ENCODE measurements around the gene SH3BP1. TPM values are rescaled to one million over a fixed set of nuclear protein-coding genes. Genes with fewer than 3 reads are reported as not detected.

SH3BP1 gene
- total RNA-seq, 1 donor from 2014 or later, result 88.4 TPM

DNA sequence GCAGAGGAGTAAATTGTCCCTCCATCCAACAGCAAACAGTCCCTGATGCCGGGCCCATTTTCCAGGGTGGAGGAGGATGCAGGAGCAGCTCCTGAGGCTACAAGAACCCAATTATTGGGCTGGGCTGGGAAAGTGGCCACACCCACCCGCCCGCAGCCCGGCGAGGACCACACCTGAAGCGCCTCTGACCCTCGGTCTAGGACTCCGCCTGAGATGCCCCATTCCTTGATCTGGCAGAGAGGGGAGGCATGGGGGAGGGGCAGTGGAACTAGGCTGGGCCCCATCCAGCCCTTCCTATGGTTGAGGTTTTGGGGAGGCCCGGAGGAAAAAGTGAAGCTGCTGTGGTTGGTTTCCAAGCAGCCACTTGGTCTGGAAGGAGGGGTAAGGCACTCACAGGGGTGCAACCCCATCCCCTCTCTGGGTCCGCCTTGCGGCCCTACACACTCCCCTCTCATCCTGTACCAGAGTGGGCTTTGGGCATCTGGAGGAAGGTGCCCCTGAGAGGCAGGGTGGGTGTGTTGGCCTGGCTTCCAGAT lies 33.5 kb downstream of the SH3BP1 start:
- no peak overlapping the region for H3K27ac Mint-ChIP-seq
- TF ChIP-seq, protein P1, sequence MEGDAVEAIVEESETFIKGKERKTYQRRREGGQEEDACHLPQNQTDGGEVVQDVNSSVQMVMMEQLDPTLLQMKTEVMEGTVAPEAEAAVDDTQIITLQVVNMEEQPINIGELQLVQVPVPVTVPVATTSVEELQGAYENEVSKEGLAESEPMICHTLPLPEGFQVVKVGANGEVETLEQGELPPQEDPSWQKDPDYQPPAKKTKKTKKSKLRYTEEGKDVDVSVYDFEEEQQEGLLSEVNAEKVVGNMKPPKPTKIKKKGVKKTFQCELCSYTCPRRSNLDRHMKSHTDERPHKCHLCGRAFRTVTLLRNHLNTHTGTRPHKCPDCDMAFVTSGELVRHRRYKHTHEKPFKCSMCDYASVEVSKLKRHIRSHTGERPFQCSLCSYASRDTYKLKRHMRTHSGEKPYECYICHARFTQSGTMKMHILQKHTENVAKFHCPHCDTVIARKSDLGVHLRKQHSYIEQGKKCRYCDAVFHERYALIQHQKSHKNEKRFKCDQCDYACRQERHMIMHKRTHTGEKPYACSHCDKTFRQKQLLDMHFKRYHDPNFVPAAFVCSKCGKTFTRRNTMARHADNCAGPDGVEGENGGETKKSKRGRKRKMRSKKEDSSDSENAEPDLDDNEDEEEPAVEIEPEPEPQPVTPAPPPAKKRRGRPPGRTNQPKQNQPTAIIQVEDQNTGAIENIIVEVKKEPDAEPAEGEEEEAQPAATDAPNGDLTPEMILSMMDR (IDR thresholded peaks at IDR 0.05), result no peak
- H3K36me3 Mint-ChIP-seq (ENCODE audit: low read depth), result peaks cover 6% of the 10 kb centered on the region
- DNase-seq (no peak), ATAC-seq (ENCODE audit: low read depth) (no peak)
- H3K9me3 Mint-ChIP-seq, result no peaks in the 10 kb centered on the region
- POLR2A ChIA-PET, result interaction anchor here (1.0 to 9.7 kb wide), 3 partner anchors 12 to 30 kb away, joined by 4 to 181 read pairs (median 9); partner anchors contain the start of genes NOL12 and PDXP
- intact Hi-C loops (cut with micrococcal nuclease), result no loop called here
- CTCF ChIA-PET, result interaction anchor here (1.5 kb wide), 1 partner anchor 10 kb away, joined by 4 read pairs; no protein-coding TSS in a partner anchor
- no peaks in the 10 kb centered on the region for H3K27me3 Mint-ChIP-seq
- H3K4me1 Mint-ChIP-seq, result peaks cover 54% of the 10 kb centered on the region
- no peak overlapping the region for H3K4me3 Mint-ChIP-seq

DNA sequence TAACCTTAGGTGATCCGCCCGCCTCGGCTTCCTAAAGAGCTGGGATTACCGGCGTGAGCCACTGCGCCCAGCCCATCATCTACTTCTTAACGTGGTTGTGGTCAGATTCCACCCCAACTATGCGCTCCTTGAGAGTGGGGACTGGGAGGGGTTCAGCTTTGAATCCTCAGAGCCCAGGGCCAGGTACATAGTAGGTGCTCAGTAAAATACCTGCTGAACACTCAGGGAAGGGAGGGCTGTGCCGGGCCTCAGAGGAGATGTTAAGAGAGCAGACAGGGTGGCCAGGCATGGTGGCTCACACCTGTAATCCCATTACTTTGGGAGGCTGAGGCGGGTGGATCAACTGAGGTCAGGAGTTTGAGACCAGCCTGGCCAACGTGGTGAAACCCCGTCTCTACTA lies 34.8 kb downstream of the SH3BP1 start:
- H3K4me1 Mint-ChIP-seq, result peaks cover 58% of the 10 kb centered on the region
- H3K4me3 Mint-ChIP-seq, result peak overlapping the region; percentile 16
- ChIA-PET CTCF (interaction anchor here (1.9 to 5.0 kb wide), 4 partner anchors 13 to 66 kb away, joined by 8 to 46 read pairs (median 18); partner anchors contain the start of genes GGA1 and PDXP), POLR2A (interaction anchor here (0.7 to 9.7 kb wide), 7 partner anchors 13 to 188 kb away, joined by 3 to 181 read pairs (median 54); partner anchors contain the start of genes GGA1 and PDXP)
- TF ChIP-seq, protein P1 (IDR thresholded peaks at IDR 0.05), result no peak
- H3K36me3 Mint-ChIP-seq (ENCODE audit: low read depth), result peaks cover 6% of the 10 kb centered on the region
- intact Hi-C loops (cut with micrococcal nuclease), result no loop called here
- DNase-seq (no peak), ATAC-seq (ENCODE audit: low read depth) (no peak)
- H3K9me3 Mint-ChIP-seq, result no peaks in the 10 kb centered on the region
- H3K27ac Mint-ChIP-seq, result peak overlapping the region; percentile 50
- no peaks in the 10 kb centered on the region for H3K27me3 Mint-ChIP-seq

DNA sequence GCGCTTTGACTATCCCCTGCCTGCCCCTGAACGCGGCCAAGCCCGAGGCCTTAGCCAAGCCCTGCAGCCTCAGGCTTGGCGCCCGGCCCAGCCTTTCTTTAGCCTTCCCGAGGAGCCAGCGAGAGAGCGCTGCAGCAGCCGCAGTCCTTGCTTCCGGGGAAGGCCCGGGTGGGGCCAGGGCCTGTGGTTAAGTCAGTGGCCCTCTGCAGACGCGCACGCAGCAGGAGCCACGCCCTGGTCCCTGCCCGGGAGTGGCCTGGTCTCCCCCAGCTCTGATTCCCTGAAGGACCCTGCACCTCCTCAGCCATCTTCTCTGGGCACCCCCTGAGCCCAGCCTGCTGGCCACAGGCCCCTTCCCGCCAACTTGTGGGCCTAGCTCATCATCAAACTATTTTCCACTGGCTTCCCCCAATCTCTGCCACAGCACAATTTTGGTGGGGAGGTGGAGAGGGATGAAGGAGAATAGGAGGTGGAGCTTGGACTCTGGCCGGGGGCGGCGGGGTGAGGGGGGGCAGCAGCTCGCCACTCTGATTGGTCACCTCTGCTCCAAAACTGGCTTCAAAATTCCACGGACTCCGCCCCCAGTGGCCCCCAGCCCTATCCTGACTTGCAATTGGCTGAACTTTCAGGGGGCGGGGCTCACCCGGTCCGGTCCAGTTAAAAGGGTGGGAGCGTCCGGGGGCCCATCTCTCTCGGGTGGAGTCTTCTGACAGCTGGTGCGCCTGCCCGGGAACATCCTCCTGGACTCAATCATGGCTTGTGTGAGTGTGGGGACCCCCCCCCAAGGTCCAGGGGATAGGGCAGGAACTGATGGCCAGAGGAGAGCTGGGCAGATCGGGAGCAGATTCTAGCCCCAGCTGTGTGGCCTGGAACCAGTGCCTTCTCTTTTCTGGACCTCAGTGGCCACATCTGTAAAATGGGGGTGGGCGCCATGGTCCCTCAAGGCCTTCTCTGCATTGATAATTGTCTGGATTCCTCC lies 35.8 kb downstream of the SH3BP1 start, which contains the start of gene LGALS1:
Gene LGALS1, plus strand, starts transcription at position 686 of the 979 bp plus-strand sequence. Its CDS starts 67 bp downstream, at position 753.
- intact Hi-C loops (cut with micrococcal nuclease), result no loop called here
- CTCF ChIA-PET, result interaction anchor here (1.1 to 5.0 kb wide), 6 partner anchors 11 to 67 kb away, joined by 5 to 46 read pairs (median 9); partner anchors contain the start of genes GGA1, NOL12 and PDXP
- POLR2A ChIA-PET, result interaction anchor here (0.6 to 9.7 kb wide), 13 partner anchors 8 to 1297 kb away, joined by 3 to 181 read pairs (median 8); partner anchors contain the start of genes GGA1, NOL12, PDXP and SH3BP1
- Mint-ChIP-seq H3K27ac (peak within 1 kb of the TSS; percentile 91), H3K36me3 (ENCODE audit: low read depth) (peaks cover 8% of the 10 kb centered on the region), H3K9me3 (no peaks in the 10 kb centered on the region), H3K27me3 (no peaks in the 10 kb centered on the region), H3K4me3 (peak within 1 kb of the TSS; percentile 84), H3K4me1 (peaks cover 62% of the 10 kb centered on the region)
- ATAC-seq (ENCODE audit: low read depth) (peak; percentile 43), DNase-seq (peak; percentile 60)
- TF ChIP-seq, protein P1 (IDR thresholded peaks at IDR 0.05), result no peak

DNA sequence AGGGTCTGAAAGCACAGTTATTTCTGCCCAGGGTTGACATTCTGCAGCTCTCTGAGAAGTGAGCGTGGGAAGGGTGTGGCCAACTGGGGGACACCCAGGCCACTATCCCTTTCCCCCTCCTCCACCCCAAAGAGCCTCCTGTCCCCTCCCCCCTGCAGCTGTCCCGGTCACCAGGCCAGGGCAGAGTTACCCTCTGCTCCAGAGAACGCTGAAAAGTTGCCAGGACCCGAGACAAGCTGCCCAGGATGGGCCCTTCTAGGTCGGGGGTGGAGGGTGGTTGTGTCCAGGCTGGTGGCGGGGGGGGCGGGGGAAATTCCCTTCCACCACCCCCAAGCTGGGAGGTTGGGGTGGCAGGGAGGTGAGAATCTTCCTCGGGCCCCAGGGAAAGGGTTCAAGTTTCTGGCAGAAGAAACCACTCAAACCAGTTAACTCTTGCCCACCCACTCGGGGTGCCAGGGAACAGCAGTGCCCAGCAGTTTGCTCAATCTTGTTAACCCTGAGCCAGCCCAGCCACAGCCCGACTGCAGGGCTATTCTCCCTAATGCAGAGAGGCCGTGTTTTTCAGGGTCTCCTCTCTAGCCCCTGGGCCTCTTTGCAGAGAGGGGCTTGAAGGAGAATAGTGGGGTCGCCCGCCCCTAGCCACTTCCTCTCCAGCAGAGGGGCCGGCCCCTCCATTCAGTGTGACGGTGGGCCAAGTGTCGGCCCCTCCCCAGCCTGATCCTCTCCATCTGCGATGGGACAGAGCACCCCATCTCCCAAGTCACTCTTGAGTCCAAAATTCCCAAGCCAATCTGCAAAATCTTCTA lies 36.7 kb downstream of the SH3BP1 start:
- peaks cover 61% of the 10 kb centered on the region for H3K4me1 Mint-ChIP-seq
- TF ChIP-seq, protein P1 (IDR thresholded peaks at IDR 0.05), result no peak
- intact Hi-C loops (cut with micrococcal nuclease), result loop anchor here (2.0 kb wide), 1 partner anchor 169 kb away; the partner anchor contains the start of gene ANKRD54

More for the DNA sequence above, 36.7 kb downstream of the SH3BP1 start:
- CTCF ChIA-PET, result interaction anchor here (1.1 to 5.0 kb wide), 7 partner anchors 10 to 68 kb away, joined by 5 to 46 read pairs (median 9); partner anchors contain the start of genes GGA1, NOL12 and PDXP
- Mint-ChIP-seq H3K27me3 (no peaks in the 10 kb centered on the region), H3K27ac (peak overlapping the region; percentile 91), H3K36me3 (ENCODE audit: low read depth) (peaks cover 8% of the 10 kb centered on the region), H3K9me3 (no peaks in the 10 kb centered on the region), H3K4me3 (peak overlapping the region; percentile 84)
- POLR2A ChIA-PET, result interaction anchor here (0.6 to 9.7 kb wide), 15 partner anchors 9 to 1298 kb away, joined by 3 to 181 read pairs (median 8); partner anchors contain the start of genes ANKRD54, GGA1, NOL12 and PDXP
- no peak for DNase-seq
- ATAC-seq (ENCODE audit: low read depth), result no peak
